HEK293 (cell line): Measurements from ENCODE around the gene HOTAIR.

Experiments
- BCL11A ChIP-seq: fragments of 450-650 bp; formaldehyde crosslinking; IDR thresholded peaks from 2 replicates; pipeline ENCODE4 v1.5.1; 2016; ENCODE audit warnings: low read depth, missing biosample characterization, missing genetic modification characterization
- BCL11B ChIP-seq: fragments of 450-650 bp; formaldehyde crosslinking; IDR thresholded peaks from 2 replicates; pipeline ENCODE4 v1.5.1; 2016; ENCODE audit warnings: low read depth, missing biosample characterization, missing genetic modification characterization
- EGR2 ChIP-seq: fragments of 450-650 bp; formaldehyde crosslinking; IDR thresholded peaks from 2 replicates; pipeline ENCODE4 v1.5.1; 2016; ENCODE audit warnings: low read depth, missing biosample characterization, missing genetic modification characterization
- FEZF1 ChIP-seq: fragments of 450-650 bp; formaldehyde crosslinking; IDR thresholded peaks from 2 replicates; pipeline ENCODE4 v1.5.1; 2016; ENCODE audit warnings: missing biosample characterization, missing genetic modification characterization
- HOXD13 ChIP-seq: sonication (generic); formaldehyde crosslinking; IDR thresholded peaks from 2 replicates; pipeline ENCODE4 v1.8.0; 2022; ENCODE audit warnings: missing genetic modification reagents, borderline replicate concordance
- MEIS1 ChIP-seq: sonication (generic); formaldehyde crosslinking; IDR thresholded peaks from 2 replicates; pipeline ENCODE4 v1.8.1; 2022; ENCODE audit warnings: missing genetic modification reagents, mild to moderate bottlenecking, borderline replicate concordance
- PBX3 ChIP-seq: sonication (generic); formaldehyde crosslinking; IDR thresholded peaks from 2 replicates; pipeline ENCODE4 v1.8.1; 2022; ENCODE audit warnings: mild to moderate bottlenecking, moderate library complexity, missing genetic modification reagents
- SP3 ChIP-seq: fragments of 450-650 bp; formaldehyde crosslinking; IDR thresholded peaks from 2 replicates; pipeline ENCODE4 v1.5.1; 2016; ENCODE audit warnings: missing biosample characterization, missing genetic modification characterization
- SP7 ChIP-seq: fragments of 450-650 bp; formaldehyde crosslinking; IDR thresholded peaks from 2 replicates; pipeline ENCODE4 v1.5.1; 2016; ENCODE audit warnings: missing biosample characterization, missing genetic modification characterization
- YY2 ChIP-seq: fragments of 450-650 bp; formaldehyde crosslinking; IDR thresholded peaks from 2 replicates; pipeline ENCODE4 v1.5.1; 2016; ENCODE audit warnings: missing biosample characterization, missing genetic modification characterization
- ZBTB20 ChIP-seq: fragments of 450-650 bp; formaldehyde crosslinking; IDR thresholded peaks from 2 replicates; pipeline ENCODE4 v1.5.1; 2016; ENCODE audit warnings: missing biosample characterization, missing genetic modification characterization
- ZFP41 ChIP-seq: fragments of 450-650 bp; formaldehyde crosslinking; IDR thresholded peaks from 2 replicates; pipeline ENCODE4 v1.5.1; 2016; ENCODE audit warnings: missing biosample characterization, missing genetic modification characterization, borderline replicate concordance
- ZFP69B ChIP-seq: fragments of 450-650 bp; formaldehyde crosslinking; IDR thresholded peaks from 2 replicates; pipeline ENCODE4 v1.5.1; 2016; ENCODE audit warnings: missing biosample characterization, missing genetic modification characterization
- ZNF138 ChIP-seq: fragments of 450-650 bp; formaldehyde crosslinking; IDR thresholded peaks from 2 replicates; pipeline ENCODE4 v1.5.1; 2016; ENCODE audit warnings: missing biosample characterization, missing genetic modification characterization, borderline replicate concordance
- ZNF175 ChIP-seq: fragments of 450-650 bp; formaldehyde crosslinking; IDR thresholded peaks from 2 replicates; pipeline ENCODE4 v1.5.1; 2016; ENCODE audit warnings: missing biosample characterization, missing genetic modification characterization
- ZNF19 ChIP-seq: fragments of 450-650 bp; formaldehyde crosslinking; IDR thresholded peaks from 2 replicates; pipeline ENCODE4; 2016; ENCODE audit warnings: missing biosample characterization, missing genetic modification characterization, low read depth
- ZNF202 ChIP-seq: fragments of 450-650 bp; formaldehyde crosslinking; IDR thresholded peaks from 2 replicates; pipeline ENCODE4 v1.5.1; 2016; ENCODE audit warnings: missing biosample characterization, missing genetic modification characterization, borderline replicate concordance
- ZNF26 ChIP-seq: fragments of 450-650 bp; formaldehyde crosslinking; IDR thresholded peaks from 2 replicates; pipeline ENCODE4 v1.5.1; 2016; ENCODE audit warnings: missing biosample characterization, missing genetic modification characterization
- ZNF362 ChIP-seq: fragments of 450-650 bp; formaldehyde crosslinking; IDR thresholded peaks from 2 replicates; pipeline ENCODE4 v1.5.1; 2016; ENCODE audit warnings: missing biosample characterization, missing genetic modification characterization
- ZNF37A ChIP-seq: fragments of 450-650 bp; IDR thresholded peaks from 2 replicates; pipeline ENCODE4 v1.5.1; 2018; ENCODE audit warnings: missing biosample characterization, missing genetic modification characterization
- ZNF426 ChIP-seq: fragments of 450-650 bp; formaldehyde crosslinking; IDR thresholded peaks from 2 replicates; pipeline ENCODE4 v1.5.1; 2017; ENCODE audit warnings: missing biosample characterization, missing genetic modification characterization, mild to moderate bottlenecking, inconsistent platforms, moderate library complexity
- ZNF514 ChIP-seq: fragments of 450-650 bp; formaldehyde crosslinking; IDR thresholded peaks from 2 replicates; pipeline ENCODE4 v1.5.1; 2016; ENCODE audit warnings: missing biosample characterization, missing genetic modification characterization
- ZNF529 ChIP-seq: fragments of 450-650 bp; formaldehyde crosslinking; IDR thresholded peaks from 2 replicates; pipeline ENCODE4 v1.5.1; 2017; ENCODE audit warnings: missing genetic modification characterization, missing biosample characterization; ENCODE audit not compliant: insufficient replicate concordance
- ZNF530 ChIP-seq: fragments of 450-650 bp; formaldehyde crosslinking; IDR thresholded peaks from 2 replicates; pipeline ENCODE4 v1.5.1; 2016; ENCODE audit warnings: low read depth, missing biosample characterization, missing genetic modification characterization
- ZNF544 ChIP-seq: fragments of 450-650 bp; formaldehyde crosslinking; IDR thresholded peaks from 2 replicates; pipeline ENCODE4 v1.5.0; 2017; ENCODE audit warnings: missing biosample characterization, missing genetic modification characterization
- ZNF548 ChIP-seq: fragments of 450-650 bp; formaldehyde crosslinking; IDR thresholded peaks from 2 replicates; pipeline ENCODE4 v1.5.1; 2016; ENCODE audit warnings: missing biosample characterization, missing genetic modification characterization
- ZNF560 ChIP-seq: fragments of 450-650 bp; formaldehyde crosslinking; IDR thresholded peaks from 2 replicates; pipeline ENCODE4 v1.5.1; 2017; ENCODE audit warnings: missing biosample characterization, missing genetic modification characterization, borderline replicate concordance
- ZNF561 ChIP-seq: fragments of 450-650 bp; IDR thresholded peaks from 2 replicates; pipeline ENCODE4 v1.5.1; 2018; ENCODE audit warnings: missing biosample characterization, missing genetic modification characterization, borderline replicate concordance
- ZNF610 ChIP-seq: fragments of 450-650 bp; formaldehyde crosslinking; IDR thresholded peaks from 2 replicates; pipeline ENCODE4 v1.5.1; 2016; ENCODE audit warnings: missing biosample characterization, missing genetic modification characterization, borderline replicate concordance
- ZNF621 ChIP-seq: fragments of 450-650 bp; formaldehyde crosslinking; IDR thresholded peaks from 2 replicates; pipeline ENCODE4 v1.5.1; 2017; ENCODE audit warnings: missing biosample characterization, missing genetic modification characterization
- ZNF626 ChIP-seq: fragments of 450-650 bp; sonication (Bioruptor Pico); formaldehyde crosslinking; IDR thresholded peaks from 2 replicates; pipeline ENCODE4 v1.5.1; 2018; ENCODE audit warnings: missing biosample characterization, missing genetic modification characterization, inconsistent platforms
- ZNF677 ChIP-seq: fragments of 450-650 bp; IDR thresholded peaks from 2 replicates; pipeline ENCODE4 v1.5.0; 2018; ENCODE audit warnings: missing biosample characterization, mild to moderate bottlenecking, missing genetic modification characterization, moderate library complexity
- ZNF768 ChIP-seq: fragments of 450-650 bp; formaldehyde crosslinking; IDR thresholded peaks from 2 replicates; pipeline ENCODE4 v1.5.1; 2018; ENCODE audit warnings: missing biosample characterization, mild to moderate bottlenecking, missing genetic modification characterization
- ZSCAN30 ChIP-seq: fragments of 450-650 bp; IDR thresholded peaks from 2 replicates; pipeline ENCODE4 v1.5.1; 2018; ENCODE audit warnings: missing biosample characterization, mild to moderate bottlenecking, missing genetic modification characterization, moderate library complexity
- ZXDB ChIP-seq: fragments of 450-650 bp; formaldehyde crosslinking; IDR thresholded peaks from 2 replicates; pipeline ENCODE4 v1.5.1; 2016; ENCODE audit warnings: missing biosample characterization, missing genetic modification characterization
- TF ChIP-seq, protein P1 (sequence below): fragments of 450-650 bp; formaldehyde crosslinking; IDR thresholded peaks from 2 replicates; pipeline ENCODE4 v1.5.1; 2017; ENCODE audit warnings: missing biosample characterization, mild to moderate bottlenecking, missing genetic modification characterization, moderate library complexity
- TF ChIP-seq, protein P2 (sequence below): fragments of 450-650 bp; formaldehyde crosslinking; IDR thresholded peaks from 2 replicates; pipeline ENCODE4 v1.5.1; 2016; ENCODE audit warnings: missing biosample characterization, missing genetic modification characterization

HOTAIR gene

DNA sequence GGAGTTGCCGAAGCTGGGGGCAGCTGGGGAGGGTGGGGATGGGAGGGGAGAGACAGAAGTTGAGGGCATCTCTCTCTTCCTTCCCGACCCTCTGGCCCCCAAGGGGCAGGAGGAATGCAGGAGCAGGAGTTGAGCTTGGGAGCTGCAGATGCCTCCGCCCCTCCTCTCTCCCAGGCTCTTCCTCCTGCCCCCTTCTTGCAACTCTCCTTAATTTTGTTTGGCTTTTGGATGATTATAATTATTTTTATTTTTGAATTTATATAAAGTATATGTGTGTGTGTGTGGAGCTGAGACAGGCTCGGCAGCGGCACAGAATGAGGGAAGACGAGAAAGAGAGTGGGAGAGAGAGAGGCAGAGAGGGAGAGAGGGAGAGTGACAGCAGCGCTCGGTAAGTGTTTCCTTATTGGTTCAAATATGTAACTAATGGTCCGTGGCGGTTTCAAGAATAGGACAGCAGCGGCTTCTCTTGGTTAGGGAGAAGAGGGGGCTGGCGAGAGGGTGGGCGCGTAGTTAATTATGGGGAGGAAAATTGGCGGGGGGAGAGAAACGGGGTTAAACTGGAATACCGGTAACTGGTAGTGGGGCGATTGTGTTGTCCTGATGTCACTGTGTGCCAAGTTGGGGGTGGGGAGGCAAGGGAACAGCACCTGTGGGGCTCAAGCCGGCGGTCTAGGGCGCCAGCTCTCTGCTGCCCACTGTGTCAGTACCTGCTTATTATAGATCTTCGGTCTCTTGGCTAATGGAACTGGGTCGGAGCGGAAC lies 42.5 kb upstream of the HOTAIR start (continued):
- no peak for TF ChIP-seq MEIS1 (CRISPR knock-in tag)
- TF ChIP-seq BCL11A (tag by site-specific recombination), result peak; percentile 94
- TF ChIP-seq ZBTB20 (tag by site-specific recombination), result no peak; the same call in 1 of the 2 replicates
- no peak for TF ChIP-seq FEZF1 (tag by site-specific recombination)
- no peak for TF ChIP-seq ZNF561 (tag by site-specific recombination)
- no peak for TF ChIP-seq ZNF768 (tag by site-specific recombination)
- TF ChIP-seq EGR2 (tag by site-specific recombination), result peak; percentile 76
- no peak for TF ChIP-seq ZNF544 (tag by site-specific recombination)
- TF ChIP-seq ZNF202 (tag by site-specific recombination), result no peak
- TF ChIP-seq HOXD13 (CRISPR knock-in tag), result no peak
- no peak for TF ChIP-seq ZNF626 (tag by site-specific recombination)
- no peak for TF ChIP-seq ZNF426 (tag by site-specific recombination)
- no peak for TF ChIP-seq YY2
- no peak for TF ChIP-seq ZNF610 (tag by site-specific recombination)
- TF ChIP-seq ZSCAN30 (tag by site-specific recombination), result peak; percentile 57; the same call in 1 of the 2 replicates
- no peak for TF ChIP-seq ZNF175 (tag by site-specific recombination)
- TF ChIP-seq, protein P1, sequence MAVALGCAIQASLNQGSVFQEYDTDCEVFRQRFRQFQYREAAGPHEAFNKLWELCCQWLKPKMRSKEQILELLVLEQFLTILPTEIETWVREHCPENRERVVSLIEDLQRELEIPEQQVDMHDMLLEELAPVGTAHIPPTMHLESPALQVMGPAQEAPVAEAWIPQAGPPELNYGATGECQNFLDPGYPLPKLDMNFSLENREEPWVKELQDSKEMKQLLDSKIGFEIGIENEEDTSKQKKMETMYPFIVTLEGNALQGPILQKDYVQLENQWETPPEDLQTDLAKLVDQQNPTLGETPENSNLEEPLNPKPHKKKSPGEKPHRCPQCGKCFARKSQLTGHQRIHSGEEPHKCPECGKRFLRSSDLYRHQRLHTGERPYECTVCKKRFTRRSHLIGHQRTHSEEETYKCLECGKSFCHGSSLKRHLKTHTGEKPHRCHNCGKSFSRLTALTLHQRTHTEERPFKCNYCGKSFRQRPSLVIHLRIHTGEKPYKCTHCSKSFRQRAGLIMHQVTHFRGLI (tag by site-specific recombination), result no peak
- no peak for TF ChIP-seq ZNF37A (tag by site-specific recombination)
- no peak for TF ChIP-seq ZNF530 (tag by site-specific recombination)
- peak; percentile 94 for TF ChIP-seq SP7 (tag by site-specific recombination)
- no peak for TF ChIP-seq SP3 (tag by site-specific recombination)
- TF ChIP-seq ZNF621 (tag by site-specific recombination), result no peak
- TF ChIP-seq ZNF138, result no peak
- TF ChIP-seq ZFP41 (tag by site-specific recombination), result no peak
- TF ChIP-seq, protein P2, sequence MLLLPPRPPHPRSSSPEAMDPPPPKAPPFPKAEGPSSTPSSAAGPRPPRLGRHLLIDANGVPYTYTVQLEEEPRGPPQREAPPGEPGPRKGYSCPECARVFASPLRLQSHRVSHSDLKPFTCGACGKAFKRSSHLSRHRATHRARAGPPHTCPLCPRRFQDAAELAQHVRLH (tag by site-specific recombination), result peak; percentile 31; the same call in 1 of the 2 replicates
- TF ChIP-seq ZNF677 (tag by site-specific recombination), result no peak
- TF ChIP-seq ZNF560 (tag by site-specific recombination), result no peak
- no peak for TF ChIP-seq ZNF26 (tag by site-specific recombination)
- no peak for TF ChIP-seq ZFP69B
- no peak for TF ChIP-seq ZNF548
- no peak for TF ChIP-seq PBX3 (CRISPR knock-in tag)
- no peak for TF ChIP-seq ZNF19 (tag by site-specific recombination)
- no peak for TF ChIP-seq ZNF514
- TF ChIP-seq ZNF529 (tag by site-specific recombination), result no peak
- TF ChIP-seq BCL11B (tag by site-specific recombination), result peak; percentile 67; the same call in 1 of the 2 replicates
- peak; percentile 53 for TF ChIP-seq ZXDB (tag by site-specific recombination)
- no peak for TF ChIP-seq ZNF362 (tag by site-specific recombination)
